HepG2 (cell line): ENCODE measurements around the gene GALNT15. TPM values are rescaled to one million over a fixed set of nuclear protein-coding genes. Genes with fewer than 3 reads are reported as not detected.

ENCODE experiments used
- ESRRA ChIP-seq: sonication (generic); formaldehyde crosslinking; IDR thresholded peaks from 2 replicates; pipeline ENCODE4 v1.5.1; 2020; ENCODE audit warnings: mild to moderate bottlenecking, low read depth, missing genetic modification reagents
- GPN1 ChIP-seq: sonication (generic); formaldehyde crosslinking; IDR thresholded peaks from 2 replicates; pipeline ENCODE4 v1.5.1; 2020; ENCODE audit warnings: missing genetic modification reagents, borderline replicate concordance
- GZF1 ChIP-seq: sonication (generic); formaldehyde crosslinking; IDR thresholded peaks from 2 replicates; pipeline ENCODE4 v1.5.1; 2020; ENCODE audit warnings: mild to moderate bottlenecking, missing genetic modification reagents
- HDAC6 ChIP-seq: fragments of 200-600 bp; sonication (generic); IDR thresholded peaks from 2 replicates; pipeline ENCODE4 v1.7.0; 2017; ENCODE audit warnings: mild to moderate bottlenecking, antibody characterized with exemption, low read length, low read depth
- HMG20A ChIP-seq: IDR thresholded peaks from 2 replicates; pipeline ENCODE4 v1.6.1; 2016; ENCODE audit warnings: borderline replicate concordance
- HNF4A ChIP-seq: sonication (generic); formaldehyde crosslinking; IDR thresholded peaks from 2 replicates; pipeline ENCODE4 v1.4.0; 2020; ENCODE audit warnings: missing genetic modification reagents
- HOXA9 ChIP-seq: sonication (generic); formaldehyde crosslinking; IDR thresholded peaks from 2 replicates; pipeline ENCODE4 v1.8.1; 2022; ENCODE audit warnings: missing genetic modification reagents, mild to moderate bottlenecking, moderate library complexity, borderline replicate concordance
- IRF9 ChIP-seq: sonication (generic); formaldehyde crosslinking; IDR thresholded peaks from 2 replicates; pipeline ENCODE4 v1.8.0; 2022; ENCODE audit warnings: missing genetic modification reagents, mild to moderate bottlenecking, borderline replicate concordance
- JUNB ChIP-seq: sonication (generic); formaldehyde crosslinking; IDR thresholded peaks from 2 replicates; pipeline ENCODE4 v1.8.0; 2022; ENCODE audit warnings: missing genetic modification reagents, mild to moderate bottlenecking, borderline replicate concordance
- NR3C1 ChIP-seq: sonication (generic); formaldehyde crosslinking; IDR thresholded peaks from 2 replicates; pipeline ENCODE4 v1.4.0; 2020; ENCODE audit warnings: missing genetic modification reagents
- ONECUT2 ChIP-seq: sonication (generic); formaldehyde crosslinking; IDR thresholded peaks from 2 replicates; pipeline ENCODE4 v1.4.0; 2020; ENCODE audit warnings: missing genetic modification reagents
- PLRG1 ChIP-seq: fragments of 450-650 bp; conservative IDR thresholded peaks from 2 replicates; pipeline ENCODE4 v1.6.1; 2016
- PTBP1 ChIP-seq: fragments of 200-400 bp; formaldehyde crosslinking; IDR thresholded peaks from 2 replicates; pipeline ENCODE4 v1.6.1; 2018; ENCODE audit warnings: low read length, low read depth; ENCODE audit not compliant: poor library complexity, severe bottlenecking
- TBL1XR1 ChIP-seq: fragments of 150-350 bp; IDR thresholded peaks from 2 replicates; pipeline ENCODE4 v1.6.1; 2014; ENCODE audit warnings: borderline replicate concordance, low read length; ENCODE audit not compliant: partially characterized antibody
- TCF7L2 ChIP-seq: IDR thresholded peaks from 2 replicates; pipeline ENCODE4 v1.6.1; 2011; ENCODE audit warnings: mild to moderate bottlenecking, low read depth, low read length, moderate library complexity
- TEAD2 ChIP-seq: sonication (generic); formaldehyde crosslinking; IDR thresholded peaks from 2 replicates; pipeline ENCODE4 v1.9.0; 2021; ENCODE audit warnings: missing genetic modification reagents
- YY1 ChIP-seq: IDR thresholded peaks from 2 replicates; pipeline ENCODE4 v1.6.1; 2011; ENCODE audit warnings: low read length, low read depth, moderate library complexity, mild to moderate bottlenecking; ENCODE audit not compliant: insufficient read depth, insufficient replicate concordance
- ZNF354B ChIP-seq: sonication (generic); formaldehyde crosslinking; IDR thresholded peaks from 2 replicates; pipeline ENCODE4 v1.8.0; 2022; ENCODE audit warnings: mild to moderate bottlenecking, missing genetic modification reagents
- ZNF589 ChIP-seq: sonication (generic); formaldehyde crosslinking; conservative IDR thresholded peaks from 2 replicates; pipeline ENCODE4 v1.8.0; 2022; ENCODE audit warnings: mild to moderate bottlenecking, moderate library complexity, missing genetic modification reagents
- ZNF615 ChIP-seq: sonication (generic); formaldehyde crosslinking; IDR thresholded peaks from 2 replicates; pipeline ENCODE4 v1.5.0; 2020; ENCODE audit warnings: mild to moderate bottlenecking, missing genetic modification reagents, borderline replicate concordance
- polyA plus RNA-seq, 8 experiments: library from polyadenylated mRNA; depleted of rRNA in 3 of 8; stranded (reverse) in 7 of 8; unstranded in 1 of 8; fragments of >200 nt; fragmentation: Illumina TruSeq in 4 of 8; extraction: Trizol in 4 of 8; gene quantifications; 2 replicates each; pipeline versions ENCODE4 v1.2.1 to v1.2.3, GENCODE V29; 2011 to 2016; ENCODE audit warnings: low read depth in 4 of 8, missing spikeins in 1 of 8, mixed read lengths in 1 of 8; ENCODE audit not compliant: insufficient read depth in 1 of 8
- total RNA-seq, 5 experiments: library from RNA; depleted of rRNA; stranded (reverse); fragments of >200 nt; fragmentation: Illumina TruSeq; extraction: Trizol; gene quantifications; 2 replicates each; pipeline ENCODE4 v1.2.3, GENCODE V29; 2016; ENCODE audit warnings: low read depth in 1 of 5
- TF ChIP-seq, protein P1 (sequence below): IDR thresholded peaks from 2 replicates; pipeline ENCODE4 v1.6.1; 2018; ENCODE audit warnings: missing genetic modification reagents, mild to moderate bottlenecking, missing compliant biosample characterization
- TF ChIP-seq, protein P2 (sequence below): sonication (generic); formaldehyde crosslinking; IDR thresholded peaks from 2 replicates; pipeline ENCODE4 v1.5.1; 2020; ENCODE audit warnings: missing genetic modification reagents, mild to moderate bottlenecking, borderline replicate concordance
- TF ChIP-seq, protein P3 (sequence below), 2 experiments: IDR thresholded peaks; 2 replicates each; pipeline ENCODE4 v1.6.1; 2011 to 2012; ENCODE audit warnings: low read length in 2 of 2, borderline replicate concordance in 1 of 2, low read depth in 1 of 2, mild to moderate bottlenecking in 1 of 2, moderate library complexity in 1 of 2

The GALNT15 gene
- total and polyA plus RNA-seq, 2 of the 13 experiments (the other 11 are each of a cell fraction or from before 2014, with no cell fraction given): 0.02 to 0.04 TPM

DNA sequence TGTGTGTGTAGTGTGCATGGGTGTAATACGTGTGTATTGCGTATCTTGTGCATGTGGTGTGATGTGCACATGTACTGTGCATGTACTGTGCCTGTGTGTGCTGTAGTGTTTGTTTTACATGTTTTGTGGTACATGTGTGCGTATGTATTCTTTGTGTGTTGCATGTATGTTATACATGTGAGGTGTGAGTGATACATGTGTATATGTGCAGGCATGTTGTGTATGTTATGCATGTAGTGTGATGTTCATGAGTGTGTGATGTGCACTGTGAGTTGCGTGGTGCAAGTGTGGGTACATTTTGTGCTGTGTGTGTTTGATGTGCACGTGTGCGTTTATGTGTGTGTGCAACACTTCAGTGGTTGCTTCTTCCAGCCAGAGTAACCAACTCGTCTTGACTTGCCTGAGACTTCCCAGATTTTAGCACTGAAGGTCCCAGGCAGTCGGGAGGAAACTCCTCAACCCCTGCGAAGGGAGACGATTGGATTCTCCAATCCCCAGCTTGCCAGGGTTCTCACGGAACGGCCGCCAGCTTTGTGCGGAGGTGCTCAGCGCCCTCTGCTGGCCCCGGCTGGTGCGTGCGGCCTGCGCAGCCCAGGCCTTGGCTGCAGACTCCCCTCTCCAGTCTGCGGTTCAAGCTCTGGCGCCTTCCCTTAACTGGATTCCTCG lies 3.6 kb downstream of the GALNT15 start (continued):
- TF ChIP-seq TBL1XR1 (no peak), GPN1 (CRISPR knock-in tag) (no peak), HMG20A (no peak), TEAD2 (no peak), TCF7L2 (no peak), ZNF589 (CRISPR knock-in tag) (no peak), IRF9 (CRISPR knock-in tag) (no peak), JUNB (CRISPR knock-in tag) (no peak), ZNF354B (CRISPR knock-in tag) (no peak), ZNF615 (CRISPR knock-in tag) (no peak), ESRRA (CRISPR knock-in tag) (no peak), HOXA9 (CRISPR knock-in tag) (no peak; the same call in 1 of the 2 replicates), PLRG1 (no peak), PTBP1 (no peak), NR3C1 (CRISPR knock-in tag) (no peak), HDAC6 (no peak), GZF1 (no peak), YY1 (peak; percentile 63), HNF4A (CRISPR knock-in tag) (no peak), ONECUT2 (CRISPR knock-in tag) (no peak)
- TF ChIP-seq, protein P1, sequence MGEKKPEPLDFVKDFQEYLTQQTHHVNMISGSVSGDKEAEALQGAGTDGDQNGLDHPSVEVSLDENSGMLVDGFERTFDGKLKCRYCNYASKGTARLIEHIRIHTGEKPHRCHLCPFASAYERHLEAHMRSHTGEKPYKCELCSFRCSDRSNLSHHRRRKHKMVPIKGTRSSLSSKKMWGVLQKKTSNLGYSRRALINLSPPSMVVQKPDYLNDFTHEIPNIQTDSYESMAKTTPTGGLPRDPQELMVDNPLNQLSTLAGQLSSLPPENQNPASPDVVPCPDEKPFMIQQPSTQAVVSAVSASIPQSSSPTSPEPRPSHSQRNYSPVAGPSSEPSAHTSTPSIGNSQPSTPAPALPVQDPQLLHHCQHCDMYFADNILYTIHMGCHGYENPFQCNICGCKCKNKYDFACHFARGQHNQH (CRISPR knock-in tag): peak; percentile 42; the same call in 1 of the 2 replicates
- TF ChIP-seq, protein P2, sequence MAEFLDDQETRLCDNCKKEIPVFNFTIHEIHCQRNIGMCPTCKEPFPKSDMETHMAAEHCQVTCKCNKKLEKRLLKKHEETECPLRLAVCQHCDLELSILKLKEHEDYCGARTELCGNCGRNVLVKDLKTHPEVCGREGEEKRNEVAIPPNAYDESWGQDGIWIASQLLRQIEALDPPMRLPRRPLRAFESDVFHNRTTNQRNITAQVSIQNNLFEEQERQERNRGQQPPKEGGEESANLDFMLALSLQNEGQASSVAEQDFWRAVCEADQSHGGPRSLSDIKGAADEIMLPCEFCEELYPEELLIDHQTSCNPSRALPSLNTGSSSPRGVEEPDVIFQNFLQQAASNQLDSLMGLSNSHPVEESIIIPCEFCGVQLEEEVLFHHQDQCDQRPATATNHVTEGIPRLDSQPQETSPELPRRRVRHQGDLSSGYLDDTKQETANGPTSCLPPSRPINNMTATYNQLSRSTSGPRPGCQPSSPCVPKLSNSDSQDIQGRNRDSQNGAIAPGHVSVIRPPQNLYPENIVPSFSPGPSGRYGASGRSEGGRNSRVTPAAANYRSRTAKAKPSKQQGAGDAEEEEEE (CRISPR knock-in tag): no peak
- TF ChIP-seq, protein P3, sequence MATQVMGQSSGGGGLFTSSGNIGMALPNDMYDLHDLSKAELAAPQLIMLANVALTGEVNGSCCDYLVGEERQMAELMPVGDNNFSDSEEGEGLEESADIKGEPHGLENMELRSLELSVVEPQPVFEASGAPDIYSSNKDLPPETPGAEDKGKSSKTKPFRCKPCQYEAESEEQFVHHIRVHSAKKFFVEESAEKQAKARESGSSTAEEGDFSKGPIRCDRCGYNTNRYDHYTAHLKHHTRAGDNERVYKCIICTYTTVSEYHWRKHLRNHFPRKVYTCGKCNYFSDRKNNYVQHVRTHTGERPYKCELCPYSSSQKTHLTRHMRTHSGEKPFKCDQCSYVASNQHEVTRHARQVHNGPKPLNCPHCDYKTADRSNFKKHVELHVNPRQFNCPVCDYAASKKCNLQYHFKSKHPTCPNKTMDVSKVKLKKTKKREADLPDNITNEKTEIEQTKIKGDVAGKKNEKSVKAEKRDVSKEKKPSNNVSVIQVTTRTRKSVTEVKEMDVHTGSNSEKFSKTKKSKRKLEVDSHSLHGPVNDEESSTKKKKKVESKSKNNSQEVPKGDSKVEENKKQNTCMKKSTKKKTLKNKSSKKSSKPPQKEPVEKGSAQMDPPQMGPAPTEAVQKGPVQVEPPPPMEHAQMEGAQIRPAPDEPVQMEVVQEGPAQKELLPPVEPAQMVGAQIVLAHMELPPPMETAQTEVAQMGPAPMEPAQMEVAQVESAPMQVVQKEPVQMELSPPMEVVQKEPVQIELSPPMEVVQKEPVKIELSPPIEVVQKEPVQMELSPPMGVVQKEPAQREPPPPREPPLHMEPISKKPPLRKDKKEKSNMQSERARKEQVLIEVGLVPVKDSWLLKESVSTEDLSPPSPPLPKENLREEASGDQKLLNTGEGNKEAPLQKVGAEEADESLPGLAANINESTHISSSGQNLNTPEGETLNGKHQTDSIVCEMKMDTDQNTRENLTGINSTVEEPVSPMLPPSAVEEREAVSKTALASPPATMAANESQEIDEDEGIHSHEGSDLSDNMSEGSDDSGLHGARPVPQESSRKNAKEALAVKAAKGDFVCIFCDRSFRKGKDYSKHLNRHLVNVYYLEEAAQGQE (IDR thresholded peaks at IDR 0.05; ENCODE audit: borderline replicate concordance in 1 of 2, low read depth in 1 of 2, low read length in 2 of 2): no peak
